Stimulated activated CD4-positive, alpha-beta T cell treated with anti-CD3 and anti-CD28 coated beads, Interleukin-4, amount 100 ng/mL, for 24 hours (primary cell): ENCODE measurements around the gene SLBP.

Experiments used
- DNase-seq: peaks from one replicate; pipeline ENCODE4 v3.0.0-alpha.2; 2020

The SLBP gene

DNA sequence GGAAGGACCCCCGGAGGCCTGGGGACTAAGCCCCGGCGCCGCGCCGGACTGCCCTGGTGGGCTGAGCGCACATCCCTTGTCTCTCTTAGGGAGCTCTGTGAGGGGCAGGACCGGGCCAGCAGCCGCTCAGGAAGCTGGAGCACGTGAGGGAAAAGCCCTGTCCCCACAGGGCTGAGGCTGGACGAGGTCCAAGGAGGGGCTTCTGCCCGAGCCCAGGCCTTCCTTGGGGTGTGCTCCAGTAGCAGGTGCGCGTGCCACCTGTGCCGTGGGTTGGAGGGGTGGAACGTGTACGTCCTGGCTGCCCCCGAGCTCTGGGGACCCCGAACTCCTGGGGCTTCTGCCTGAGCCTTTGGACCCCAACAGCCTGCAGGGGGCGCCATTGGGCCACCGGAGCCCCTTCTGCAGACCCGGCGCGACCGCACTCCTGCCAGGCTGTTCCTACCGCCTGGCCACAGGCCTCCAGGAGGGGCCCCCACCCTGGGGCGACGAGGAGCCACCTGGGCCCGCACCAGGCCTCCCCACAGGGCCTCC is 36.4 kb upstream of the SLBP start:
- peak; percentile 83 for DNase-seq

DNA sequence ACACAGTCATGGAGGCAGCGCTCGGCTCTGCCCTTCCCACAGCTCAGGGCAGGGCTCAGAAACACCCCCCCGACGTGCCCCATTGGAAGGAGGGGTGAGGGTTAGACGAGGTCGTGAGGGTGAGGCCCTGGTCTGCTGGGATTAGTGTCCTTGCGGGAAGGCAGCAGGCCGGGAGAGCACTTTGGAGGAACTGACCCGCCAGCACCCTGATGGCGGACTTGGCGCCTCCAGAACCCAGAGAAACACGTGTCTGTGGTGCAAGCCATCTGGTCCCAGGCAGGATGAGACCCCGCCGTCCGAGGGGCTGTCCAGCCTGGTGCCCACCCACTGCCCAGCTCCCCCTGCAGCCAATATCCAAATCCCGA is 35.5 kb upstream of the SLBP start:
- no peak for DNase-seq

DNA sequence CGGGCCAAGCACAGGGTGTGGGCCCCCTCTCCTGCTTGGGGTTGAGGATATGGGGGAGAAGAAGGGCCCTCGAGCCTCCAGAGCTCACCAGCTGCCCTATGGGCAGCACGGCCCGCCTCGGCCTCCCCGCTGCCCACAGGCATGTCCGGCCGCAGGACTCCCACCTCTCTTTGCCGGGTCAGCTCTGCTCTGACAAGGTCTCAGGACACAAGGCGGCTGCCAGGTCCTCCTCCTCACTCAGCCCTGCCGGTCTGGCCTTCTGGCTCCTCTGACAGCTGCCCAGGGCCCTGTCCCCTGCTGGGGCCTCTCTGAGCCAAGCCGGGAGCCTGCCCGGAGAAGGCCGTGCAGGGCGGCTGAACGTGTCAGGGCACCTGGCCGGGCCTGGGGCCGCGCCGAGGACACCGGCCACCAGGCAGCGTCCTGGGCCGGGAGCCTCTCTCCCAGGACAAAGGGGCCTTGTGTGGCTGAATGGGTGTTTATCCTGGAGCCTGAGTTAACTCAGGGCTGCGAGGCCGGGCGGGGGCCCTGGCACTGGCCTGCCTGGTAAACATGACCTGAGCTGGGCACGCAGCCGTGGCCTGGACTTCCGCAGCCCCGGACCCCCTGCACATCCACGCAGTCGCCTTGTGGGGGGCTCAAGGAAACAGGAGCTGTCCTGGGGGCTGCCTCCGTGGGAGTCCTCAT is 34.9 kb upstream of the SLBP start:
- no peak for DNase-seq

DNA sequence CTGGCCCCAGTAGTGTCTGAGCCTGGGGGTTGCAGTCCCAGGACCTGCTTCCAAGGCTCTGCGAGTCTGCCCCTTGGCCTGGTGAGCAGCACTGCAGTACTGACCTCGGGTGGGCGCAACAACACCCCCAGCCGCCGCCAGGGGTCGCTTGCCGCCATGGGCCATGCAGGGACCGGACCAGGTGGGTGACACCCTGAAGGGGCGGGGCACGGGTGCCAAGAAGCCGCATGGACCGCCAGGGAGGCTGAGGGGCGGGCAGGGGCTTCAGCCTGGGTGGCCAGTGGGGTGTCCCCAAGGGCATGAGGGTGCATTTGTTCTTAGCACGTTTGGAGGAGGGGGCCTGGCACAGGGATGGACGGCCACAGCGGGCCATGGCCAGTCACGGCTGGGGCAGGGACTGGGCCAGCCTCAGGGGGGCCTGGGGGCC is 34.2 kb upstream of the SLBP start:
- peak; percentile 85 for DNase-seq

DNA sequence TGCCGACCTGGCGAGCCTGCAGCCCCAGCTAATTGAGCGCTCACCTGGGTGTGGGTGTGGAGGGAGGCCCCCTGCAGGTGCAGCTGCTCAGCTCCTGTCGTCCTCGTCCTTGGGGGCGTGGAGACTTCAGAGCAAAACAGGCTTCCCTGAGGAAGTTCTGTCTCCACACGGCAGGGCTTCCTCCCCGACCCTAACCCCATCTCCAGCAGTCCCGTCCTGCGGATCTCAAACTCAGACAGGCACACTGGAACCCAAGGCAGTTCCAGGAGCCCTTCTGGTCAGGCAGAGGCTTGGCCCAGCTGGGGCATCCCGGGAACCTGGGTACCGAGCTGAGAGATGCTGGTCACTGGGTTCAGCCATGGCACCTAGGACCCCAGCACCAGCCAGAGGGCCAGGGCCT is 33.6 kb upstream of the SLBP start:
- no peak for DNase-seq

DNA sequence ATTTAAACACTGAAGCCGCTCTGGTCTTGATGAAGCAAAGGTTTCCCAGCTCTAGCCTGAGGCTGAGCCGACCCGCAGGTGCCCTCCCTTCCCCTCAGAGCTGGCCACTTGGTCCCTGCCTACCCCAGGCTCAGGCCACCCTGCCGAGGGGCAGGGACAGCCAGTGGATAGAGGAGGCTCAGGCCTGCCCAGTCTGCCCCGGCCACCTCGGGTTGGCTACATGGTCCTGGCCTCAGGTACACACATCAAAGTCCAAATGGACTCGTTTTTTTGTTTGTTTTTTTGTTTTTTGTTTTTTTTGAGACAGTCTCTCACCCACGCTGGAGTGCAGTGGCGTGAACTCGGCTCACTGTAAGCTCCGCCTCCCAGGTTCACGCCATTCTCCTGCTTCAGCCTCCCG is 33.0 kb upstream of the SLBP start:
- DNase-seq, result no peak

DNA sequence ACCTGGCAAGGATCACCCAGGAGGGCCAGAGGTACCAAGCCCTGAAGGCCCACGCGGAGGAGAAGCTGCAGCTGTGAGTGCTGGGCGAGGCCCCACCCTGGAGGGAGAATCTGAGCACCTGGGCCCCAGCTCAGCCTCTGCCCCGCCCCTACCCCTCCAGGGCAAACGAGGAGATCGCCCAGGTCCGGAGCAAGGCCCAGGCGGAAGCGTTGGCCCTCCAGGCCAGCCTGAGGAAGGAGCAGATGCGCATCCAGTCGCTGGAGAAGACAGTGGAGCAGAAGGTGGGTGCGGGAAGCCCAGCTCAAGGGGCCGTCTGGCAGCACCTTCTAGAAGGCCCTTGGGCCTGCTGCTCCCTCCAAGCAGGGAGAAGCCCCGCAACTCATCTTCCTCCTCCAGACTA is 32.4 kb upstream of the SLBP start:
- DNase-seq, result no peak

DNA sequence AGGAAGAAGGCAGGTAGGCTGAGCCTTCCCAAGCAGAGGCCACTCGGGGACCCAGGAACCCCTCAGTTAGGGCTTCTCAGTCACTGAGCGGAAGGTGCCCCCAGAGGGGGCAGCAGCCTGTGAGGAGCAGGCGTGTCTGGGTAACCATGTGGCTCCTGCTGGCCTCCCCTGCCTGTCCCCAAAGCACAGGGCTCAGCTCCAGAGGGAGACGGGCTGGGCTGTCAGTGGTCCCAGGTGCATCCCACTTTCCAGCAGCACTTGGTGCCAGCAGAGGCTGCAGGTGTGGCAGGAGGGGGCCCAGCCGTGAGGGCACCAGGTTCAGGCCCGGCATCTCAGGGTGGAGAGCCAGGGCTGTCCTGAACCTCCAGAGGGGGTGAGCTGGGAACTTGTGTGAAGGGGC is 31.9 kb upstream of the SLBP start:
- DNase-seq, result no peak

DNA sequence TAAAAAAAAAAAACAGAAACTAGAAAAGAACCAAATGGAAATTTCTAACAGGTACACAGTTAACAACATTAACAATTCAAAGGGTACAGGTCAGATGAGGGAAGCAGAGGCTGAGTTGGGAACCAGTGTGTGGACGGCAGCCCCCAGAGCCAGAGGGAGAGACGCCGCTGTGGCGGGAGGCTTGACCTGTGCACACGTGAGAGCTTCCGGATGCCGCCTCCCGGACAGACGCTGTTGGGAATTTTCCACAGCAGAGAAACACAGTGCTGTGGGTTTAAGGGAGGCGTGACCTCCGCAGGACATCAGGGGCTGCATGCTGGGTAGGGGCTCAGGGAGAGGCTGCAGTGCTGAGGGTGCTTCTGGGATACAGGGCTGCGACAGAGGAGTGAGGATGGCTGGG is 31.4 kb upstream of the SLBP start:
- no peak for DNase-seq

DNA sequence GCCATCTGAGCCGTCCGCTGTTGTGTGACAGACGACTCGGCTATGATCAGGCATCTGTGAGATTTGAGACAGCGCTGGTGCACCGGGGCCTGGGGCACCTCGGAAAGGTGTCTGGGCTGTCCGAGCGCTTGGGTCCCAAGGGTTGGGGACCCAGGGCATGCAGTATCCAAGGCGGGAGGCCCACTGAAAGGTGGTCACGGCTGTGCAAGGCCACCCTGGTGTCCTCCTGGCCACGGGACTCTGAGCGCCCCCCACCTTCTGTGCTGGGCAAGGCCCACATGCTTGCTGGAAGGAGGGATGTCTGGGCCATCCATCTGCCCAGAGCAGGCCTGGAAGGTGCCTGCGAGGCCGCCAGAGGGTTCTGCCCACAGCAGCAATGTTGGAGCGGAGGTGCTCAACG is 29.1 kb upstream of the SLBP start:
- no peak for DNase-seq

DNA sequence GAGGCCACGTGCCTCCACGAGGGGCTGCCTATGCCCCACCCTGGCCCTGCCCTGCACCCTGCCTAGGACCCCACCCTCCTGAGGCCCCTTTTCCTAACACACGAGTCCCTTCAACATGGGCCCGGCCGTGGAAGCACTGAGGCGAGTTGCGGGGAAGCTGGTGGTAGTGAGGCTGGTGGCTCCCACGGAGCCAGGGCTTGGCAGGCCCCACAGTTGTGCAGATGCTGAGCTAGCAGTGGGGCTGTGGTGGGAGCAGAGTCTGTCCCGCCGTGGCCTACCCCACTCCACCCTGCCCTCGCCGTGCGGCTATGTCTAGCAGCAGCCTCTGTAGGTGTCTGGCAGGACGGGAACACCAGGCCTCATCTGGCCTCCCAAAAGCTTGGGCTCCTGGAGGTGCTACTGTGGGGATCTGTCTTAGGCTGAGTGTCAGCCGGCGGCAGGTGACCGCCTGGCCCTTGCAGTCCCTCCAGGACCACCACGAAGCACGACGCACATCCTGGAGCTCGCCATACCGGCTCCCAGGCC is 28.0 kb upstream of the SLBP start:
- no peak for DNase-seq

DNA sequence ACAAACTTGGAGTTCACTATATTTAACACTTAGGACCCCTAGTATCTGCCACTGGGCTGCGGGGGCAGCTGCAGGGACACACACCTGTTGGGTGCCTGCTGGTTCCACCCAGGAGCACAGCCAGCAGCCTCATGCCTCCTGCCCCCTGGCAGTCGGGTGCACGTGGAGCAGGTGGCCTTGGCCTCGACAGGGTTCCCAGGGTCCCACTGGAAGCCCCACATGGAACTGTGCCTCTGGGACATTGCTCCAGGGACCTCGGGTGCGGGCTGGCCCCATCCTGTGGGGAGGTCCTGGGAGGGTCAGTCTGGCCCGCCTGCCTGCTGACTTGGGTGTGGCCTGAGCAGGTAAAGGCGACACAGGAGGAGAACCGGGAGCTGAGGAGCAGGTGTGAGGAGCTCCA is 27.2 kb upstream of the SLBP start:
- DNase-seq, result no peak

DNA sequence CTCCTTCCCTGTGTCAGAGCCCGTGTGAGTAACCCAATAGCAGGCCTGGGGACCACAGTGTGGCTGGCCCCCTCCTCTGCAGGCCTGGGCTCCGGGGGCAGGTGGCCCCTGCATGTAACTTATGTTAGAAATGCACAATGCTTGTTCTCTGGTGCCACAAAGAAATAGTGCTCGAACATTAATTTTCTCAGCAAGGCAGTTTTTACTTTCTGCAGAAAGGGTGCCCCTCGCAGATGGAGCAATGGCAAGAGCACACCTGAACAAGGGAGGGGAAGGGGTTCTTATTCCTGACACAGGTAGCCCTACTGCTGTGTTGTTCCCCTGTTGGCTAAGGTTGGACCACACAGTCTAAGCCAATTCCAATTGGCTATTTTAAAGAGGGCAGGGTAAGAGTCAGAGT is 26.3 kb upstream of the SLBP start:
- no peak for DNase-seq

DNA sequence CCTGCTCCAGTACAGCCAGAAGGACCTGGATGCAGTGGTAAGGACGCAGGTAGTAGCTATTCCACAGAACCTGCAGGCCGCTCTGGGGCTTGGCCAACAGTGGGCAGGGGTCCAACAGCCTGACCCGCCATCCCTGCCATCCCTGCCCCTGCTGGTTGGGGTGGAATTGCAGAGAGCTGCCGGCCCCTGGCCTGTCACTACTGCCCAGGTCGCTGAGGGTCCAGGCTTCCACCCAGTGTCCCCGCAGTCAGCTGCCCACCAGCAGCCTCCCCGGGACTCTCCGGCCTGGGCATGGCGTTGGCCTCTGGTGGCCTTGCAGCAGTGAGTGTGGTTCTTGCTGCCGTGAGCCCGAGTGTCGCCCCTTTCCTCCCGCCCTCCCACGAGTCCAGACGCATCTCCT is 25.5 kb upstream of the SLBP start:
- DNase-seq, result no peak

DNA sequence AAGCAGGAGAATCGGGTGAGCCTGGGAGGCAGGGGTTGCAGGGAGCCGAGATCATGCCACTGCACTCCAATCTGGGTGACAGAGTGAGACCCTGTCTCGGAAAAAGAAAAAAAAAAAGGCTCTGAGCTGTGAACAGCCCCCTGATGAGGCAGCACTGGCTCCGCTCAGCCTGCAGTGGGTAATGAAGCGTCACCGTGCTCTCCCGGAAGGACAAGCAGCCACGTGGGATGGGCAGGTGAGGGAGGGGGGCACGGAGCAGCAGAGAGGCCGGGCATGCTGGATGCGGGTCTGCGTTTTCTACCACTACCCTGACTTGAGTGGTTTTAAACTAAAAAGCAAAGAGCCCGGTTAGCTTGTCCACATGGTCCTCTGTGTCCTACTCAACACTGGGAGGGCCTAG is 24.7 kb upstream of the SLBP start:
- no peak for DNase-seq

DNA sequence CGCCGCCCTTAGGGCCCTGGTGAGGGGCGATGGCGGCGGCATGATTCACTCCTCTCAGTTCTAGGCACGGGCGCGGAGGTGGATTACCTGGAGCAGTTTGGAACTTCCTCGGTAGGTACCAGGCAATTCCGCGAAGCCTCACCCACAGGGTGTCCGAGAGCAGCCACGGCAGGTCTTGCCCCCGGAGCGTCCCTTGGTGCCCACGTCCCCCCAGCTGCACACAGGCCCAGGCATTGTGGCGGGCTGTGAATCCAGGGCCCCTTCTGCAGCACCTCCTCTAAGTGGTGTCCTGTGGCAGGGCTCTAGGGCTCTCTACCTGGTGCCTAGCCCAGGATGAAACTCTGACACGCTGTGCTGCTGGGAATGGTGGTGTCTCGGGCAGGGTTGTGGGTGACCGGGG is 23.1 kb upstream of the SLBP start:
- no peak for DNase-seq

DNA sequence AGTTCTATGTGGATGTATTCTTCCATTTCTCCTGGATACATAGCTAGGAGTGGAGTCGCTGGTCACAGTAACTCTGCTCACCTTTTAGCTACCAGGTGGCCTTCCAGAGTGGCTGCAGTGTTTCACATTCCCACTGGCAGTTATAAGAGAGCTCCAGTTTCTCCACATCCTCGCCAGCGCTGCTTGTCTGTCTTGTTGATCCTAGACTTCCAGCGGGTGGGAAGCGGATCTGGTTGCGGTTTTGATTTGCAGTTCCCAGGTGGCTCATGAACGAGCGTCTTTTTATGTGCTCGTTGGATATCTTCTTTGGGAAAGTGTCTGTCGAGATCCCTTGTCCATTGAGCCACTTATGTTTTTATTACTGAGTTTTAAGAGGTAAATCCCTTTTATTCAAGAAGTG is 20.8 kb upstream of the SLBP start:
- no peak for DNase-seq

DNA sequence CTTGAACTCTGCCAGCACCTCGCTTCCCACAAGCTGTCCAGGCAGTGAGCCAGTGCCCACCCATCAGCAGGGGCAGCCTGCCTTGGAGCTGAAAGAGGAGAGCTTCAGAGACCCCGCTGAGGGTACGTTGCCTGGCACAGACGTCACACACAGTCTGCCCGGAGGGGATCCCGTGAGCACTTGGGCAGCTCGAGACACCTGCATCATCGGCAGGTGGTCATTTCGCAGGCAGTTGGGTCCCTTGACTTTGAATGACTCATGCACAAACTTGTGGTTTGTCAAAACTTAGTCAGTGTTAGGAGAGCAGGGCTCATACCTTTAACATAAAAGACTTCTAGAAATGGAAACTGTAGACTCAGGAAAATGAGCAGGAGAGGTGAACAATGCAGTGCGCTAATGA is 19.1 kb upstream of the SLBP start:
- DNase-seq, result no peak

DNA sequence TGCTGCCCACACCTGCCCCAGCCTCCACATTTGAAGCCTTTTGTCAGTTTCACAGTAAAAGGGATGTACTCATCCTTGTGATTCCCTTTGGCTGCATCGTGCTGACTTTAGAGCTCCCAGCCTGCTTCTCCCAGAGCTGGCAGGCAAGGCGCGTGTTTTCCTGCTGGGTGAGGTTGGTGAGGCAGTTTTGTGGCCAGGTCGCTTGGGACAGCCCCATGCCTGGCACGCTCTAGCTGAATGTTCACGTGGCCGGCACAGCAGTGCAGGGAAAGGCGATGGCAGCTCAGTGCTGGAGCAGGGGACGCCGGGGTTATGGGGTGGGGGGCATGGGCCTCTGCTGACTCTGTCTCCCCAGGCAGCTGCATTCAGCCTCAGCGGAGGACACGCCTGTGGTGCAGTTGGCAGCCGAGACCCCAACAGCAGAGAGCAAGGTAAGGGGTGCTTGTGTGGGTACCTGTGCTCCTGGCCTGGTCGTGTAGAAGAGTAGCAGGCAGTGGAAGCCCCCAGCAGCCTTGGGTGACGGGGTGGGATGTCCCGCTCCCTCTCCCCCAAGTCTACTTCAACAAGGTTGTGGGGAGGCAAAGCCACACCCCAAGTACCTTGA is 18.5 kb upstream of the SLBP start:
- DNase-seq, result no peak

DNA sequence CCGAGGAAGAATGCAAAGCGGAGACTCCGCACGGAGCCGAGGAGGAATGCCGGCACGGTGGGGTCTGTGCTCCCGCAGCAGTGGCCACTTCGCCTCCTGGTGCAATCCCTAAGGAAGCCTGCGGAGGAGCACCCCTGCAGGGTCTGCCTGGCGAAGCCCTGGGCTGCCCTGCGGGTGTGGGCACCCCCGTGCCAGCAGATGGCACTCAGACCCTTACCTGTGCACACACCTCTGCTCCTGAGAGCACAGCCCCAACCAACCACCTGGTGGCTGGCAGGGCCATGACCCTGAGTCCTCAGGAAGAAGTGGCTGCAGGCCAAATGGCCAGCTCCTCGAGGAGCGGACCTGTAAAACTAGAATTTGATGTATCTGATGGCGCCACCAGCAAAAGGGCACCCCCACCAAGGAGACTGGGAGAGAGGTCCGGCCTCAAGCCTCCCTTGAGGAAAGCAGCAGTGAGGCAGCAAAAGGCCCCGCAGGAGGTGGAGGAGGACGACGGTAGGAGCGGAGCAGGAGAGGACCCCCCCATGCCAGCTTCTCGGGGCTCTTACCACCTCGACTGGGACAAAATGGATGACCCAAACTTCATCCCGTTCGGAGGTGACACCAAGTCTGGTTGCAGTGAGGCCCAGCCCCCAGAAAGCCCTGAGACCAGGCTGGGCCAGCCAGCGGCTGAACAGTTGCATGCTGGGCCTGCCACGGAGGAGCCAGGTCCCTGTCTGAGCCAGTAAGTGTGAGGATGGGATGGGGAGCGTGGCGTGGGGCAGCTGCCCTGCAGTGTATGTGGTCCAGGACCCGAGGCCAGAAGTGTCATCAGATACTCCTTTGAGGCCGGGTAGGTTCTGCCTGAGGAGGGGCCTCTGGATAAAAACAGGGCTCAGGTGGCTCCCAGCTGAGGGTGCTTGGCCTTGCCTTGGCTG is 16.2 kb upstream of the SLBP start:
- no peak for DNase-seq

DNA sequence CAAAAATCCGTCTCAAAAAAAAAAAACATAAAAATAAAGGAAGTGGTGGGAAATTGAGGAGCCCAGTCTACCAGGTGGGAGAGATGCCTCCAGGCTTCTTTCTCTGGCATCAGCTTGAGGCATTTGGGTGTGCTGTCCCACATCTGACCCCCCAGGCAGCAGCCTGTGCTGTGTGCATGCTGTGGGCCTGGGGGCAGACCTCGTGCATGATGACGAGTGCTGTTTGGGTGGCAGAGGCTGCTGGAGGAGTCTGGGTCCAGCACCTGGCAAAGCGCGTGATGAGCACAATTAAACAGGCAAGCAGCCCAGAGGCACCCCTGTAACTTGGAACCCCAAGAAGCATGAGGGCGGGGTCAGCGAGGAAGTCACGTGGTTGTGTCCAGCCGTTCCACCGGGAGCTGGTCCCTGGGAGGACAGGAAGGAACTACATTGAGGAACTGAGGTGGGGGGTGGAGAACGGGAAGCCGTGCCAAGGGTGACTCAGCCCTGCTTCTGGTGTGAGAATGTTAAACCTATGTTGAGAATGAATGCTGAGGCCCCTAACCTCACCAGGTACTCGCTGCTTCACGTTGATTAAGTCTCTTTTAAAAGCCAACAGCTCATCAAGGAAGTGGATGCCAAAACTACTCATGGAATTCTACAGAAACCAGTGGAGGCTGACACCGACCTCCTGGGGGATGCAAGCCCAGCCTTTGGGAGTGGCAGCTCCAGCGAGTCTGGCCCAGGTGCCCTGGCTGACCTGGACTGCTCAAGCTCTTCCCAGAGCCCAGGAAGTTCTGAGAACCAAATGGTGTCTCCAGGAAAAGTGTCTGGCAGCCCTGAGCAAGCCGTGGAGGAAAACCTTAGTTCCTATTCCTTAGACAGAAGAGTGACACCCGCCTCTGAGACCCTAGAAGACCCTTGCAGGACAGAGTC is 15.3 kb upstream of the SLBP start:
- no peak for DNase-seq

DNA sequence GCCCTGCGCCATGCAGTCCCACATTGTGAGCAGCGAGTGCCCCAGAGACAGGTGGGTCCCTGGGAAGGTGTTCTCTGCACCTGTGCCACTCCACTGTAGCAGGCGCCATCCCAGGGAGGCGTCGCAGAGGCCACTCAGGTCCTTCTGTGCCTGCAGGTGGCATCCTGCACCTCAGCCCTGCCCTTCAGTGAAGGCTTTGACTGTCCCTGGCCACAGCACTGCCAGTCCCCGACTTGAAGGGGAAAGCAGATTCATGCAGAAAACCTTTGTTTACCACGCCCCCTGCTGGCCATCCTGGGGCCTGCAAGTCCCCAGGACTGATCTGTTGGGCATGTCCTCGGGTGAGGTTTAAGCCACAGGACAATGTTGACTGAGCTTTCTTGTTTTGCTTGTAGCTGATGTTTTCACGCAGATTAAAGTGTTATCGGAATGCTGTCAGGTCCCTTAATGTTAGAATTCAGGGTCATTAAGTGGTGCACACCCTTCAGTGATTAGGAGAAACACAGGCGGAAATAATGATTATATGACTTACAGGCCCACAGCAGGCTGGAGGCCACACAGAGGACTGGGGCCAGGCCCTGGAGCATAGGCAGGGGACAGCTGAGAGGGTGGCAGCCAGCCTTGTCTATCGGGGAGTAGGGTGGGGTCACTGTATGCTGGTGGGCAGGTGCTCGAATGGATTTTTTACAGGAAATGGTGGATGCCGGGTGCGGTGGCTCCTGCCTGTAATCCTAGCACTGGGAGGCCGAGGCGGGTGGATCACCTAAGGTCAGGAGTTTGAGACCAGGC is 14.2 kb upstream of the SLBP start:
- peak; percentile 92 for DNase-seq
